ENCODE data around the gene NLGN1.

DNA sequence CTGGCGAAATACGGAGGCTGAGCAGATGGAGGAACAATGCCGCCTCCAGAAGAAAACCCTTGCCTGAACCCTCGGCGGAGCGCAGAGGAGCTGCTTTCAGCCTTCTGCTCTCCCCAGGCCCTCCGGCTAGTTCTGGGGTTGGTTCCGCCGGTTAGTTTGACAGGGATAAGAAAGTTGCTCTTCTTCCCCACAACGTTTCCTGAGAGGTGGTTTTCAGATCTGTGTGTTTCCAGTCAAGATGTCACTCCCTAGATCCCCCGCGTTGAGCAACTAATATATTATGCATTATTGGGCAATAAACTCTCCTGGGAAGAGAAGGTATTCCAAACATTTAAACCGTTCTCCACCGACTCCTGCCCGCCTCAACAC lies 551 bp downstream of the NLGN1 start:
- TF ChIP-seq CTCF (IDR thresholded peaks at IDR 0.05; ENCODE audit: poor library complexity, severe bottlenecking) (no peak), EP300 (conservative IDR thresholded peaks at IDR 0.05; ENCODE audit: poor library complexity, severe bottlenecking) (no peak), MXI1 (conservative IDR thresholded peaks at IDR 0.05; ENCODE audit: poor library complexity, severe bottlenecking) (peak; percentile 5), EZH2 (IDR thresholded peaks at IDR 0.05; ENCODE audit: borderline replicate concordance, insufficient read depth, low read length, poor library complexity, severe bottlenecking) (no peak), REST (IDR thresholded peaks at IDR 0.05; ENCODE audit: borderline replicate concordance) (no peak), RAD21 (conservative IDR thresholded peaks at IDR 0.05) (no peak), POLR2AphosphoS5 (IDR thresholded peaks at IDR 0.05) (no peak)

Measured in neural cell (in vitro differentiated cells).